Esophagus muscularis mucosa (tissue), 4 donors: ENCODE data around the gene ALCAM.
"Not testable (repeated sequence)": the region's sequence is repeated elsewhere in the genome, so short reads cannot be mapped to it uniquely, and the experiment has no call there.

ENCODE experiments used
- CTCF ChIP-seq, 3 experiments: fragments of 200-600 bp in 2 of 3; fragments of 450-650 bp in 1 of 3; sonication (generic) in 2 of 3; IDR thresholded peaks; one replicate each; pipeline ENCODE4 v1.5.1; 2017 to 2019; ENCODE audit warnings: antibody characterized with exemption in 3 of 3, mild to moderate bottlenecking in 2 of 3, moderate library complexity in 1 of 3
- EP300 ChIP-seq: sonication (generic); formaldehyde crosslinking; IDR thresholded peaks from one replicate; pipeline ENCODE4 v1.6.1; 2017; ENCODE audit warnings: antibody characterized with exemption
- POLR2A ChIP-seq: fragments of 450-650 bp; IDR thresholded peaks from one replicate; pipeline ENCODE4 v1.6.1; 2017; ENCODE audit warnings: antibody characterized with exemption, moderate library complexity, mild to moderate bottlenecking, low read depth
- POLR2AphosphoS5 ChIP-seq, 2 donors: sonication (generic); formaldehyde crosslinking; IDR thresholded peaks; one replicate each; pipeline ENCODE4 v1.6.1; 2017; ENCODE audit warnings: antibody characterized with exemption in 2 of 2

GRCh38 chr3:105602286-105602685, 235.6 kb downstream of the ALCAM start:
- TF ChIP-seq CTCF (IDR thresholded peaks at IDR 0.05); POLR2A; POLR2AphosphoS5 (IDR thresholded peaks at IDR 0.05); EP300: not testable (repeated sequence)
